AG04449 (cell line): ENCODE measurements around the gene MBLAC1.

Source experiments
- CTCF ChIA-PET: fragments of 350-600 bp; formaldehyde crosslinking; extraction: SDS; loops from one replicate; lab custom pipeline; 2021; ENCODE audit warnings: antibody characterized with exemption; lab: Yijun Ruan, JAX
- POLR2A ChIA-PET: fragments of 400-600, 350-600 bp; formaldehyde crosslinking; extraction: SDS; loops from one replicate; lab custom pipeline; 2020; ENCODE audit warnings: antibody characterized with exemption, inconsistent platforms; lab: Yijun Ruan, JAX
- DNase-seq: peaks from one replicate; pipeline ENCODE4 v3.0.0-alpha.2; 2010; ENCODE audit warnings: low read depth, low spot score
- H3K4me3 ChIP-seq: 2 replicates; pipeline ENCODE4 v1.5.1; 2011; ENCODE audit warnings: low read depth, mild to moderate bottlenecking, control low read depth, low read length
- CTCF ChIP-seq: IDR thresholded peaks from one replicate; pipeline ENCODE4 v1.5.1; 2011; ENCODE audit warnings: mild to moderate bottlenecking, moderate library complexity, low read length, control low read depth, inconsistent platforms; ENCODE audit not compliant: insufficient read depth; ENCODE audit errors: missing control alignments

The MBLAC1 gene

GRCh38 chr7:100157069-100157333, 30.2 kb downstream of the MBLAC1 start:
- H3K4me3 ChIP-seq = peak overlapping the region; percentile 71
- POLR2A ChIA-PET = interaction anchor here (1.0 to 1.3 kb wide), 2 partner anchors 8 to 11 kb away, joined by 5 to 9 read pairs; partner anchors contain the start of genes GAL3ST4 and LAMTOR4

GRCh38 chr7:100157334-100158228, 30.8 kb downstream of the MBLAC1 start:
- ChIA-PET POLR2A (interaction anchor here (1.3 kb wide), 1 partner anchor 9 kb away, joined by 9 read pairs; the partner anchor contains the start of gene LAMTOR4), CTCF (interaction anchor here (1.1 to 5.1 kb wide), 5 partner anchors 10 to 60 kb away, joined by 3 to 31 read pairs (median 3); no protein-coding TSS in a partner anchor)
- DNase-seq = no peak
- H3K4me3 ChIP-seq = peak overlapping the region; percentile 71
- peak; percentile 24 for TF ChIP-seq CTCF

More at GRCh38 chr7:100157069-100157333, 30.2 kb downstream of the MBLAC1 start:
- no peak for TF ChIP-seq CTCF
- CTCF ChIA-PET = interaction anchor here (1.2 to 5.1 kb wide), 4 partner anchors 9 to 60 kb away, joined by 3 to 31 read pairs (median 4); no protein-coding TSS in a partner anchor
- no peak for DNase-seq

- TF ChIP-seq CTCF = no peak
- ChIA-PET POLR2A (interaction anchor here (1.0 to 1.3 kb wide), 3 partner anchors 10 to 17 kb away, joined by 3 to 9 read pairs (median 3); partner anchors contain the start of gene LAMTOR4), CTCF (interaction anchor here (1.1 to 5.1 kb wide), 3 partner anchors 9 to 27 kb away, joined by 3 to 31 read pairs (median 3); no protein-coding TSS in a partner anchor)
- H3K4me3 ChIP-seq = peak within 1 kb of the TSS; percentile 71
- no peak for DNase-seq
Observed at GRCh38 chr7:100158229-100159098, 31.7 kb downstream of the MBLAC1 start, which contains the start of gene TRAPPC14. Gene TRAPPC14 (minus strand): TSS chr7:100158723. CDS start chr7:100158499, 224 bp downstream.

GRCh38 chr7:100159099-100159623, 32.4 kb downstream of the MBLAC1 start:
- POLR2A ChIA-PET = interaction anchor here (1.0 to 1.1 kb wide), 2 partner anchors 10 to 17 kb away, joined by 3 read pairs; partner anchors contain the start of gene LAMTOR4
- H3K4me3 ChIP-seq = peak overlapping the region; percentile 71
- CTCF ChIA-PET = interaction anchor here (1.1 to 5.1 kb wide), 3 partner anchors 9 to 28 kb away, joined by 3 to 31 read pairs (median 4); partner anchors contain the start of gene GAL3ST4
- no peak for TF ChIP-seq CTCF
- no peak for DNase-seq

GRCh38 chr7:100160067-100160466, 33.3 kb downstream of the MBLAC1 start:
- no peak for DNase-seq
- no peak for TF ChIP-seq CTCF
- ChIA-PET CTCF (interaction anchor here (1.1 to 1.3 kb wide), 2 partner anchors 8 to 29 kb away, joined by 3 to 4 read pairs; partner anchors contain the start of gene GAL3ST4), POLR2A (interaction anchor here (1.2 kb wide), 1 partner anchor 17 kb away, joined by 4 read pairs; the partner anchor contains the start of gene GPC2)
- no peak overlapping the region for H3K4me3 ChIP-seq
